Small intestine (tissue), 7 donors: ENCODE data around the gene SLAMF9. TPM values are rescaled to one million over a fixed set of nuclear protein-coding genes. Genes with fewer than 3 reads are reported as not detected.

Experiments used
- DNase-seq, 2 donors: peaks; one replicate each; pipeline versions ENCODE4 v3.0.0 to v3.0.0-alpha.2; 2013
- FAIRE-seq: peaks from 2 replicates; lab custom pipeline; 2012; peaks lifted over from hg19 to GRCh38; lab: Jason Lieb, UNC
- H3K27ac ChIP-seq, 3 donors: one replicate each; pipeline ENCODE4 v1.5.1; 2013; ENCODE audit warnings: low read length in 2 of 3, mild to moderate bottlenecking in 2 of 3, control low read depth in 1 of 3, inconsistent platforms in 1 of 3, low read depth in 1 of 3, moderate library complexity in 1 of 3
- H3K27me3 ChIP-seq, 3 donors: one replicate each; pipeline ENCODE4 v1.6.1; 2013; ENCODE audit warnings: low read length in 3 of 3, inconsistent platforms in 1 of 3; ENCODE audit not compliant: control insufficient read depth in 3 of 3, insufficient read depth in 3 of 3
- H3K36me3 ChIP-seq, 3 donors: one replicate each; pipeline ENCODE4 v1.6.1; 2013; ENCODE audit warnings: low read length in 3 of 3, inconsistent platforms in 1 of 3, low read depth in 1 of 3, mild to moderate bottlenecking in 1 of 3, moderate library complexity in 1 of 3; ENCODE audit not compliant: control insufficient read depth in 3 of 3, insufficient read depth in 2 of 3
- H3K4me1 ChIP-seq, 3 donors: one replicate each; pipeline ENCODE4 v1.6.1; 2013; ENCODE audit warnings: low read length in 2 of 3, inconsistent platforms in 1 of 3, low read depth in 1 of 3, mild to moderate bottlenecking in 1 of 3, moderate library complexity in 1 of 3; ENCODE audit not compliant: control insufficient read depth in 3 of 3, insufficient read depth in 2 of 3
- H3K4me3 ChIP-seq, 3 donors: one replicate each; pipeline ENCODE4 v1.5.1; 2013; ENCODE audit warnings: low read length in 3 of 3, control low read depth in 1 of 3, inconsistent platforms in 1 of 3, low read depth in 1 of 3, mild to moderate bottlenecking in 1 of 3, moderate library complexity in 1 of 3
- H3K9me3 ChIP-seq, 2 donors: one replicate each; pipeline ENCODE4 v1.6.1; 2013; ENCODE audit warnings: low read depth in 1 of 2, low read length in 1 of 2; ENCODE audit not compliant: control insufficient read depth in 2 of 2, insufficient read depth in 1 of 2
- WGBS, 3 donors: extraction: QIAGEN DNeasy Blood & Tissue Kit; methylation state at CpG; one replicate each; pipeline ENCODE4 v1.1.7; 2013; 5-methylcytosine and 5-hydroxymethylcytosine counted together
- polyA plus RNA-seq, 4 donors: library from polyadenylated mRNA; stranded (reverse) in 3 of 4; unstranded in 1 of 4; fragments of 200-250 nt in 3 of 4; fragments of 120-200 nt in 1 of 4; gene quantifications; one replicate each; pipeline versions ENCODE4 v1.2.1 to v1.2.3, GENCODE V29; 2013
- donor health status: healthy with polysubstance abuse.
- donor health status: control.
- donor health status: control.
- donor health status: Bipolar disorder and iron deficiency.
- donor health status: healthy.

The SLAMF9 gene
- polyA plus RNA-seq, 4 donors: 0.12 TPM; not detected in 3

- peak overlapping the region; percentile 37 to 75 (median 59) for H3K27ac ChIP-seq
- WGBS, 3 donors: 11 to 38% (median 28%) methylated on average over 5 of the region's 5 CpGs
- H3K4me1 ChIP-seq: peaks cover 0 to 38% (median 2%) of the 10 kb centered on the region in 3 donors
- H3K36me3 ChIP-seq: no peaks in the 10 kb centered on the region
- peak overlapping the region in 2 of 3 donors; percentile 22 to 43 for H3K4me3 ChIP-seq
- DNase-seq (peak; percentile 78 to 97), FAIRE-seq (peak; percentile 33)
- no peaks in the 10 kb centered on the region for H3K9me3 ChIP-seq
- H3K27me3 ChIP-seq: no peaks in the 10 kb centered on the region
These were observed 6.8 kb upstream of the SLAMF9 start for GRCh38 chr1:159960721-159961381.

DNA sequence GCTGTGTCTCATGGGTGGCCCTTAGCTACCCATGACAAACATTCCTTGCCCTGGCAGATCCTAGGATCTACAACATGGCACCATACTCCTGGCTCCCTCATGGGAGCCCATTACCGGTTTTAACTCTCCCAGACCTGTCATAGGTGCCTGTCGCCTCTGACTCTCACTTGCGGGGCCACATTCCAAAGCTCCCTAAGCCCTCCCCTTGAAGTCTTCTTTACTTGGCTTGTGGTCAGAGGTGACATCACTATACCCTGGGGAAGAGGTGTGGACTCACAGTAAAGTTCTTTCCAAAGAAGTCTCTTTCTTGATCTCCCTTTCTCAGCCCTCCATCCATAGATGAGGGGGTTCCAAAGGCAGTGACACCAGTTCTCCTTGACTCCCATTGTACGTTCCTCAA lies 5.4 kb upstream of the SLAMF9 start:
- no peaks in the 10 kb centered on the region for H3K27me3 ChIP-seq
- H3K27ac ChIP-seq: peak overlapping the region in 1 of 3 donors; percentile 40
- WGBS, 3 donors: 64 to 81% (median 70%) methylated on average over 4 of the region's 4 CpGs
- FAIRE-seq (no peak), DNase-seq (no peak)
- H3K4me3 ChIP-seq: no peak overlapping the region
- no peaks in the 10 kb centered on the region for H3K36me3 ChIP-seq
- H3K9me3 ChIP-seq: no peaks in the 10 kb centered on the region
- peaks cover 0 to 35% (median 2%) of the 10 kb centered on the region in 3 donors for H3K4me1 ChIP-seq

DNA sequence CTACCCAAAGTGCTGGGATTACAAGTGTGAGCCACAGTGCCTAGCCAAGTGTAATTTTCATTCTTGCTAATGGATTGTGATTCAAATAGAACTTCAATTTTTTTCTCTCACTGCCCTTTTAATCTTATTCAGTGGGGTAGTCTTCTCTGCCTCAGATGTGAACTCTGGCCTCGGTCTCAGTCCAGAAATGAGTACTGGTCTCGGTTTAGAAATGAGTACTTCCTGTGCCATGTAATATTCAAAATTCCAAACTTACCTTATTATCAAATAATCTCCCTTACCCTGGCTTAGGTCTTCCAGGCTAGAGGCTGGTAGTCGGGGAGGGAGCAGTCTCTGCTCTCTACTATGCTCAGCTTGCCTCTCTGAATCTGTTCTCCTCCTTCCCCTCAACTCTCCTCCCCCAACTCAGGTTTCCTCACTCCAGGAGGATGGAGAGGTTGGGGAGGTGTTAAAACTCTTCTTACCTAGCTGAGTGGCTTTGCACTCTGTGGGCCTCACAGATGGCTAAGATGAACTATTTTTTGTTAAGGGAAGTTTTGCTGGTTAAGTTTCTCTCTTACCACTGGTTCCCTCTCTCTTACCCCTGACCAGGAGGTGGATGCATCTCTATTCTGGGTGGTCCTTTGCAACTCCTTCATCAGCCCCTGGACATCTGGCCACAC lies 4.8 kb upstream of the SLAMF9 start:
- Histone ChIP-seq H3K9me3 (no peaks in the 10 kb centered on the region), H3K27me3 (no peaks in the 10 kb centered on the region), H3K36me3 (no peaks in the 10 kb centered on the region), H3K4me1 (peaks cover 0 to 35% (median 2%) of the 10 kb centered on the region in 3 donors), H3K4me3 (no peak overlapping the region), H3K27ac (peak overlapping the region in 1 of 3 donors; percentile 55)
- FAIRE-seq (no peak), DNase-seq (no peak)
- 57 to 71% (median 59%) methylated on average over 3 of the region's 3 CpGs for WGBS, 3 donors

DNA sequence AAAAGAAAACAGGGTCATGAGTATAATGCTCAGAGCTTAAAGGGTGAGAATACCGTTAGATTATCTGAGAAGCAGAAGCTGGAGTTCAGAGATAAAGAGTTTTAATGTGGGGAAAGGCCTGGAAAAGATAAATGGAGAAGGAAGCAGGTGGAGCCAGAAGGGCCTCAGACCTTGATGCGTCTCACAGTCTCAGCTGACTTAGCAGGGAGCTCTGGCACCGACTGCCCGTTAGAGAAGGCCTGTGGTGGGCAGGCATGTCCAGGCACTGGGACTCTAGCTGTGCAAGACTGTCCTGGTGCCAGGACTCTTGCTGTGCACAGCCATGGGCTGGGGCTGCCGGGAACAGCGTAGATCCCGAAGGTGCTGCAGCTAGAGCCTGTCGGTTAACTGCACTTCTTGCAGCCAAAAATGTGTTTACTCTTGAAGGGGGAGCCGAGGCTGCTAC lies 3.8 kb upstream of the SLAMF9 start:
- no peak for FAIRE-seq
- H3K27me3 ChIP-seq: no peaks in the 10 kb centered on the region
- DNase-seq: peak in 1 of 2 donors; percentile 49
- H3K27ac ChIP-seq: peak overlapping the region in 2 of 3 donors; percentile 51 to 55
- no peaks in the 10 kb centered on the region for H3K9me3 ChIP-seq
- 15 to 47% (median 27%) methylated on average over 9 of the region's 9 CpGs for WGBS, 3 donors
- no peaks in the 10 kb centered on the region for H3K36me3 ChIP-seq
- no peak overlapping the region for H3K4me3 ChIP-seq
- peaks cover 0 to 35% (median 2%) of the 10 kb centered on the region in 3 donors for H3K4me1 ChIP-seq

DNA sequence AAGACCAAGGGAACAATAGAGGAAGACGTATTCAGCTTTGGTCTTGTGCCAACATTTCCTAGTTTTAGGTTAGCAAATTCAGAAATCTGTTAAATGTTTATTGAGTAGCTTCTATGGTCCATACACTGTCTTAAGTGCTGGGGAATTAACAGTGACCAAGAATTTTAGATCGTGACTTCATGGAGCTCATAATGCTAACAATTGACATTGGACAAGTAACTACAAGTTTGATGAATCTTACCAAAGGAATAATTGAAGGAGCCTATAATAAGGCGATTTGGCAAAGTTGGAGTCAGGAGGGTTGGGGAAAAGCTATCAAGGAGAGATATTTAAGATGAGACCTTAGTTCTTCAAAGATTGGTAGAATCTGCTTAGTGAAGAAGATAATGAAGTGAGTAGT lies 1.4 kb upstream of the SLAMF9 start:
- FAIRE-seq (no peak), DNase-seq (no peak)
- no peaks in the 10 kb centered on the region for H3K9me3 ChIP-seq
- no peak overlapping the region for H3K4me3 ChIP-seq
- WGBS, 3 donors: 83 to 96% (median 88%) methylated on average over 3 of the region's 3 CpGs
- H3K36me3 ChIP-seq: no peaks in the 10 kb centered on the region
- peaks cover 0 to 20% (median 2%) of the 10 kb centered on the region in 3 donors for H3K4me1 ChIP-seq
- H3K27ac ChIP-seq: no peak overlapping the region
- H3K27me3 ChIP-seq: no peaks in the 10 kb centered on the region

- no peak for FAIRE-seq
- no peak for DNase-seq
- H3K27me3 ChIP-seq: no peaks in the 10 kb centered on the region
- WGBS, 3 donors: 86 to 90% (median 87%) methylated on average over 5 of the region's 5 CpGs
- H3K4me3 ChIP-seq: no peak overlapping the region
- no peaks in the 10 kb centered on the region for H3K36me3 ChIP-seq
- H3K9me3 ChIP-seq: no peaks in the 10 kb centered on the region
- H3K4me1 ChIP-seq: peaks cover 0 to 19% (median 3%) of the 10 kb centered on the region in 3 donors
- H3K27ac ChIP-seq: no peak overlapping the region
These were observed 1.1 kb downstream of the SLAMF9 start for GRCh38 chr1:159952932-159953331.

GRCh38 chr1:159951551-159951950 lies 2.5 kb downstream of the SLAMF9 start:
- DNase-seq (no peak), FAIRE-seq (no peak)
- Histone ChIP-seq H3K4me3 (no peak overlapping the region), H3K36me3 (no peaks in the 10 kb centered on the region), H3K4me1 (peaks cover 0 to 18% (median 2%) of the 10 kb centered on the region in 3 donors), H3K27ac (no peak overlapping the region), H3K9me3 (no peaks in the 10 kb centered on the region), H3K27me3 (no peaks in the 10 kb centered on the region)
- 78 to 89% (median 81%) methylated on average over 1 of the region's 1 CpG for WGBS, 3 donors

DNA sequence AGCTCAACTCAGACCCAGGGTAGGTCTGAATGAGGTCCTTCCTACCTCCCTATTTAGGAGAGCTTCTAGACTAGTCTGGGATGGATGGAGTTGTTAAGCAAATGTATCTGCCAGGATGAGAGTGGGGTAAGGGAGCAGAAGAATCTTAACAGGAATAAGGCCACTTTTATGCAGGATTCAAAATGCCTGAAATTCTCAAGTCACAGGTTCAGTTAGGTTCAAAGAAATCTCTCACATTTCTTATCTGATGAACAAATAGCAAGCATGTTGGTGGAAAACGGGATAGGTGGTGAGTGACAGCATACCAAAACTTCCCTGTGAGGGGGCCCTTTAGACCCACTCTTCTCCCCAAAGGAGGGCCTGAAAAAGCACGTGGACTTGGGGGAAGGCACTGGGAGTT lies 3.0 kb downstream of the SLAMF9 start:
- Histone ChIP-seq H3K27ac (no peak overlapping the region), H3K27me3 (no peaks in the 10 kb centered on the region), H3K4me3 (no peak overlapping the region), H3K9me3 (no peaks in the 10 kb centered on the region), H3K4me1 (peaks cover 0 to 23% (median 2%) of the 10 kb centered on the region in 3 donors), H3K36me3 (no peaks in the 10 kb centered on the region)
- FAIRE-seq: no peak
- DNase-seq: no peak
- WGBS, 3 donors: 65 to 81% (median 69%) methylated on average over 2 of the region's 2 CpGs
